A549 treated with Mapracorat at 1 μM for 4 hours (cell line): ENCODE measurements around the gene GOLGA6L10. TPM values are rescaled to one million over a fixed set of nuclear protein-coding genes. Genes with fewer than 3 reads are reported as not detected.

Experiments
- total RNA-seq: library from RNA; stranded (reverse); fragments of 200-300 nt; extraction: Qiagen RNA extraction; gene quantifications from 5 replicates; pipeline ENCODE4 v1.2.3, GENCODE V29; 2022

GOLGA6L10 gene, protein sequence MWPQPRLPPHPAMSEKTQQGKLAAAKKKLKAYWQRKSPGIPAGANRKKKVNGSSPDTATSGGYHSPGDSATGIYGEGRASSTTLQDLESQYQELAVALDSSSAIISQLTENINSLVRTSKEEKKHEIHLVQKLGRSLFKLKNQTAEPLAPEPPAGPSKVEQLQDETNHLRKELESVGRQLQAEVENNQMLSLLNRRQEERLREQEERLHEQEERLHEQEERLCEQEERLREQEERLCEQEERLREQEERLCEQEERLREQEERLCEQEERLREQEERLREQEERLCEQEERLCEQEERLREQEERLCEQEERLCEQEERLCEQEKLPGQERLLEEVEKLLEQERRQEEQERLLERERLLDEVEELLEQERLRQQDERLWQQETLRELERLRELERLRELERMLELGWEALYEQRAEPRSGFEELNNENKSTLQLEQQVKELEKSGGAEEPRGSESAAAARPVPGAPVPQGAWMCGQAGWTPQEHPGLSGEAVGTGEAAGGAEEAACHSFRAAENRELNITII
- total RNA-seq: 0.34 to 0.94 TPM (median 0.48 TPM) in 5 replicates

GRCh38 chr15:82349375-82349774 lies at the start of gene GOLGA6L10:
Gene GOLGA6L10, minus strand, starts transcription at chr15:82349475. Its CDS starts 100 bp downstream, at chr15:82349375.

Other genes with a start within 250 kb of the GOLGA6L10 start
- gene EFL1, start 86.7 kb downstream of the GOLGA6L10 start, total RNA-seq: 22.1 to 24.3 TPM (median 22.8 TPM) in 5 replicates
- 2.2 to 2.6 TPM (median 2.2 TPM) in 5 replicates for gene SAXO2, start 86.7 kb downstream of the GOLGA6L10 start, total RNA-seq
- 2.0 to 3.2 TPM (median 2.1 TPM) in 5 replicates for gene GOLGA6L9, start 80.3 kb upstream of the GOLGA6L10 start, total RNA-seq
- 3,760 to 4,315 TPM (median 3,973 TPM) in 5 replicates for gene RPS17, start 191.0 kb upstream of the GOLGA6L10 start, total RNA-seq